A549 (cell line): Measurements from ENCODE around the gene ASIC1. TPM values are rescaled to one million over a fixed set of nuclear protein-coding genes. Genes with fewer than 3 reads are reported as not detected.
A peak's percentile ranks its signal among the peaks of the same experiment; 100 is the strongest.

Source experiments
- ATAC-seq, 2 experiments: fragments of 200-7000 bp in 1 of 2; fragments of >200 bp in 1 of 2; cut with Nextera tagmentation in 1 of 2; cut with Tn5 transposase in 1 of 2; 3 replicates each; pipeline versions ENCODE4 v1.8.0 to v1.9.1; 2018 to 2020; ENCODE audit warnings: mild to moderate bottlenecking in 1 of 2, moderate library complexity in 1 of 2
- CTCF ChIA-PET: fragments of 300-600 bp; sonication (Branson Sonifier 250); formaldehyde crosslinking; extraction: SDS; loops from one replicate; lab custom pipeline; 2021; ENCODE audit warnings: antibody characterized with exemption, inconsistent platforms; lab: Yijun Ruan, JAX
- POLR2A ChIA-PET: fragments of 350-600 bp; formaldehyde crosslinking; extraction: SDS; loops from one replicate; lab custom pipeline; 2021; ENCODE audit warnings: antibody characterized with exemption, inconsistent platforms; lab: Yijun Ruan, JAX
- DNase-seq, 2 experiments: peaks; one replicate each; pipeline versions ENCODE4 v3.0.0 to v3.0.0-alpha.2; 2011 to 2016; ENCODE audit warnings: low read depth in 1 of 2, low spot score in 1 of 2
- FAIRE-seq: peaks from 2 replicates; lab custom pipeline; 2011; peaks lifted over from hg19 to GRCh38; lab: Jason Lieb, UNC
- H3K27ac ChIP-seq, 2 experiments: fragments of >200 bp; sonication (Bioruptor Twin); formaldehyde crosslinking; 3 replicates each; pipeline ENCODE4 v1.5.1; 2016 to 2017
- H3K4me1 ChIP-seq: fragments of >200 bp; sonication (Bioruptor Twin); formaldehyde crosslinking; 3 replicates; pipeline ENCODE4 v1.6.1; 2016
- H3K4me2 ChIP-seq: fragments of >200 bp; sonication (Bioruptor Twin); formaldehyde crosslinking; 3 replicates; pipeline ENCODE4 v1.6.1; 2016
- H3K4me3 ChIP-seq: fragments of >200 bp; sonication (Bioruptor Twin); formaldehyde crosslinking; 3 replicates; pipeline ENCODE4 v1.5.1; 2016
- H3K9me3 ChIP-seq: fragments of >200 bp; sonication (Bioruptor Twin); formaldehyde crosslinking; 3 replicates; pipeline ENCODE4 v1.6.1; 2016
- CBX2 ChIP-seq: fragments of 200-600 bp; sonication (generic); IDR thresholded peaks from 2 replicates; pipeline ENCODE4 v1.6.1; 2016; ENCODE audit warnings: low read depth, mild to moderate bottlenecking, borderline replicate concordance
- ELK1 ChIP-seq: fragments of 150-350 bp; IDR thresholded peaks from 2 replicates; pipeline ENCODE4 v1.6.1; 2014; ENCODE audit warnings: low read depth, mild to moderate bottlenecking, low read length
- ESRRA ChIP-seq: fragments of 150-350 bp; IDR thresholded peaks from 2 replicates; pipeline ENCODE4 v1.6.1; 2014; ENCODE audit warnings: mild to moderate bottlenecking, low read length, borderline replicate concordance
- FOSB ChIP-seq: fragments of 250-450 bp; sonication (Bioruptor Pico); IDR thresholded peaks from 2 replicates; pipeline ENCODE4 v1.5.0; 2020; ENCODE audit warnings: mild to moderate bottlenecking, moderate library complexity
- FOXS1 ChIP-seq: fragments of 250-450 bp; sonication (Bioruptor Pico); IDR thresholded peaks from 2 replicates; pipeline ENCODE4 v1.5.0; 2020; ENCODE audit warnings: mild to moderate bottlenecking, moderate library complexity
- HEYL ChIP-seq: fragments of 250-450 bp; sonication (Bioruptor Pico); IDR thresholded peaks from 2 replicates; pipeline ENCODE4 v1.8.0; 2021; ENCODE audit warnings: mild to moderate bottlenecking, moderate library complexity
- JUN ChIP-seq, 2 experiments: fragments of >200 bp; sonication (Bioruptor Twin); formaldehyde crosslinking; IDR thresholded peaks; 2 replicates in 1 of 2; 3 replicates in 1 of 2; pipeline ENCODE4 v1.6.1; 2016 to 2017
- KDM5A ChIP-seq: fragments of 200-600 bp; sonication (generic); IDR thresholded peaks from 2 replicates; pipeline ENCODE4 v1.6.1; 2016; ENCODE audit warnings: antibody characterized with exemption, mild to moderate bottlenecking
- MAFK ChIP-seq: fragments of 450-650 bp; IDR thresholded peaks from 2 replicates; pipeline ENCODE4 v1.6.1; 2014; ENCODE audit not compliant: partially characterized antibody
- MAX ChIP-seq: IDR thresholded peaks from 2 replicates; pipeline ENCODE4 v1.6.1; 2012
- MAZ ChIP-seq: fragments of 150-350 bp; IDR thresholded peaks from 2 replicates; pipeline ENCODE4 v1.6.1; 2014; ENCODE audit warnings: antibody characterized with exemption, low read depth, low read length, borderline replicate concordance
- PBX3 ChIP-seq: IDR thresholded peaks from 2 replicates; pipeline ENCODE4 v1.6.1; 2012
- PHF8 ChIP-seq: fragments of 200-600 bp; sonication (generic); IDR thresholded peaks from 2 replicates; pipeline ENCODE4 v1.6.1; 2016; ENCODE audit warnings: low read depth, mild to moderate bottlenecking, antibody characterized with exemption, moderate library complexity, borderline replicate concordance
- RFX5 ChIP-seq: fragments of 450-650 bp; IDR thresholded peaks from 2 replicates; pipeline ENCODE4 v1.7.1; 2014; ENCODE audit warnings: antibody characterized with exemption, mild to moderate bottlenecking, moderate library complexity
- SMC3 ChIP-seq: fragments of >200 bp; sonication (Bioruptor Twin); formaldehyde crosslinking; IDR thresholded peaks from 3 replicates; pipeline ENCODE4 v1.6.1; 2018; ENCODE audit warnings: inconsistent platforms
- SREBF2 ChIP-seq: fragments of 450-650 bp; IDR thresholded peaks from 2 replicates; pipeline ENCODE4 v1.6.1; 2014; ENCODE audit warnings: mild to moderate bottlenecking, moderate library complexity
- ZC3H11A ChIP-seq: fragments of 450-650 bp; IDR thresholded peaks from 2 replicates; pipeline ENCODE4 v1.6.1; 2014; ENCODE audit warnings: antibody characterized with exemption, mild to moderate bottlenecking
- ZFP36 ChIP-seq: fragments of 450-650 bp; IDR thresholded peaks from 2 replicates; pipeline ENCODE4 v1.6.1; 2014; ENCODE audit warnings: borderline replicate concordance; ENCODE audit not compliant: partially characterized antibody
- WGBS: methylation state at CpG from one replicate; pipeline ENCODE4 v1.1.6; 2017; ENCODE audit errors: missing lambda C conversion rate; 5-methylcytosine and 5-hydroxymethylcytosine counted together
- polyA plus RNA-seq, 4 experiments: library from polyadenylated mRNA; depleted of rRNA in 3 of 4; stranded (reverse); fragments of >200 nt; fragmentation: RNase III in 1 of 4; extraction: RNeasy Plus Mini Kit Qiagen cat#74134 plus additional on column Dnase treatment in 1 of 4; gene quantifications; 2 replicates in 3 of 4; 3 replicates in 1 of 4; pipeline ENCODE4 v1.2.3, GENCODE V29; 2011 to 2017
- TF ChIP-seq, protein P1 (sequence below): fragments of >200 bp; sonication (Bioruptor Twin); formaldehyde crosslinking; IDR thresholded peaks from 3 replicates; pipeline ENCODE4 v1.5.1; 2016

ASIC1 gene
- polyA plus RNA-seq, 2 of the 4 experiments (the other 2 are of a cell fraction) = 6.0 to 6.7 TPM

DNA sequence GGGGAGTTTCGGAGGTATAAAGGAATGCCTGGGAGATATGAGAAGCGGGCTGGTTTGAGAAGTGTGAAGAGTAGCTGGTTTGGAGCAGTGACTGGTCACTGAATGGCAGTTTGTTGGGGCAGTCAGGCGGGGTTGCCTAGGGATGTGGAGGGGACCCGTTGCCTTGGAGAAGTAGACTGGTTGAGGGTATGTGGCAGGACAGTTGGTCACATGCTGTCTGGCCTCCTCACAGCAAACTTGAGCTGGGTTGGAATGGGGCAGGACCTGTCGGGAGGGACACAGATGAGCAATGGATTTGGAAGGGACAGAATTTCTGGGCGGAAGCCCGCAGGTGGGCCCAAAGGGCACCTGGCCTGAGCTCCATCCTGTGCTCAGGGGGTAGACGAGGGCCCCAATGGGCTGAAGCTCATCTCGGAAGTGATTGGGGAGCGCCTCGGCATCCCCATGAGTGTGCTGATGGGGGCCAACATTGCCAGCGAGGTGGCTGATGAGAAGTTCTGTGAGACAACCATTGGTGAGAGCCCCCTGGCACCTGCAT, 48.6 kb downstream of the ASIC1 start:
- no peak overlapping the region for H3K4me2 ChIP-seq
- H3K27ac ChIP-seq = no peak overlapping the region
- FAIRE-seq (no peak), DNase-seq (no peak), ATAC-seq (no peak)
- WGBS = 82% methylated on average over 12 of the region's 12 CpGs
- H3K9me3 ChIP-seq = no peaks in the 10 kb centered on the region
- ChIA-PET CTCF (interaction anchor here (1.3 to 17.7 kb wide), 6 partner anchors 10 to 209 kb away, joined by 3 to 309 read pairs (median 6); partner anchors contain the start of gene SMARCD1), POLR2A (interaction anchor here (0.9 kb wide), 1 partner anchor 21 kb away, joined by 3 read pairs; no protein-coding TSS in a partner anchor)
- H3K4me1 ChIP-seq = peaks cover 19% of the 10 kb centered on the region
- no peak overlapping the region for H3K4me3 ChIP-seq
- TF ChIP-seq CBX2 (no peak), ZC3H11A (no peak), MAX (no peak), HEYL (no peak), RFX5 (no peak)
- TF ChIP-seq, protein P1, sequence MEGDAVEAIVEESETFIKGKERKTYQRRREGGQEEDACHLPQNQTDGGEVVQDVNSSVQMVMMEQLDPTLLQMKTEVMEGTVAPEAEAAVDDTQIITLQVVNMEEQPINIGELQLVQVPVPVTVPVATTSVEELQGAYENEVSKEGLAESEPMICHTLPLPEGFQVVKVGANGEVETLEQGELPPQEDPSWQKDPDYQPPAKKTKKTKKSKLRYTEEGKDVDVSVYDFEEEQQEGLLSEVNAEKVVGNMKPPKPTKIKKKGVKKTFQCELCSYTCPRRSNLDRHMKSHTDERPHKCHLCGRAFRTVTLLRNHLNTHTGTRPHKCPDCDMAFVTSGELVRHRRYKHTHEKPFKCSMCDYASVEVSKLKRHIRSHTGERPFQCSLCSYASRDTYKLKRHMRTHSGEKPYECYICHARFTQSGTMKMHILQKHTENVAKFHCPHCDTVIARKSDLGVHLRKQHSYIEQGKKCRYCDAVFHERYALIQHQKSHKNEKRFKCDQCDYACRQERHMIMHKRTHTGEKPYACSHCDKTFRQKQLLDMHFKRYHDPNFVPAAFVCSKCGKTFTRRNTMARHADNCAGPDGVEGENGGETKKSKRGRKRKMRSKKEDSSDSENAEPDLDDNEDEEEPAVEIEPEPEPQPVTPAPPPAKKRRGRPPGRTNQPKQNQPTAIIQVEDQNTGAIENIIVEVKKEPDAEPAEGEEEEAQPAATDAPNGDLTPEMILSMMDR = no peak

DNA sequence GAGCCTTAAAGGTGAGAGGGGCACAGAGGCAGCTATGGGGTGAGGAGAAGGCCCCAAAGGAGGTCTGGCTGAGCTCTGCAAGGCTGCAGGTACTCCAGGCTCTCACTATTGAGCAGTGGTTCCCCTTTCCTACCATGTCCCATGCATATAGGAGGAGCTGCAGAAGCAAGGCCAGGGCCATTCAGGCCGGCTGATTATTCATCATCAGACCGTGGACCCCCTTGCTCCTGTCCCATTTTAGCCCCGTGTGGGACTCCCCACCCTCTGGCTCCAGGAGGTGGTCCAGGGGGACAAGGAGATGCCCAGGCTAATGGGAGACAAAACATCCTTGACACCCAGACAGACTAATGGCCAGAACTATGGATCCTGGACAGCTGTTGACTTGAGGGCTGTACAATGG, 49.5 kb downstream of the ASIC1 start:
- no peak for TF ChIP-seq RFX5
- TF ChIP-seq KDM5A = no peak
- TF ChIP-seq PBX3 = no peak
- TF ChIP-seq ZC3H11A = no peak
- no peak for TF ChIP-seq JUN (IDR thresholded peaks at IDR 0.05)
- TF ChIP-seq SMC3 = no peak
- no peak for TF ChIP-seq SREBF2
- no peak for TF ChIP-seq HEYL
- no peak for TF ChIP-seq MAZ
- no peak for TF ChIP-seq FOSB
- peaks cover 24% of the 10 kb centered on the region for H3K4me1 ChIP-seq
- H3K9me3 ChIP-seq = no peaks in the 10 kb centered on the region
- FAIRE-seq (no peak), ATAC-seq (no peak), DNase-seq (no peak)
- no peak overlapping the region for H3K4me2 ChIP-seq
- 18% methylated on average over 3 of the region's 3 CpGs for WGBS
- POLR2A ChIA-PET = no interaction called here
- no peak overlapping the region for H3K4me3 ChIP-seq
- CTCF ChIA-PET = interaction anchor here (1.9 to 17.7 kb wide), 4 partner anchors 22 to 69 kb away, joined by 4 to 309 read pairs (median 6); partner anchors contain the start of gene SMARCD1
- H3K27ac ChIP-seq = no peak overlapping the region

- peaks cover 24% of the 10 kb centered on the region for H3K4me1 ChIP-seq
- FAIRE-seq (no peak), ATAC-seq (no peak), DNase-seq (no peak)
- no peaks in the 10 kb centered on the region for H3K9me3 ChIP-seq
- no peak overlapping the region for H3K4me2 ChIP-seq
- 83% methylated on average over 17 of the region's 17 CpGs for WGBS
- ChIA-PET POLR2A (interaction anchor here (0.6 kb wide), 1 partner anchor 66 kb away, joined by 3 read pairs; no protein-coding TSS in a partner anchor), CTCF (interaction anchor here (0.8 to 17.7 kb wide), 10 partner anchors 9 to 299 kb away, joined by 3 to 309 read pairs (median 6); partner anchors contain the start of genes GPD1 and SMARCD1)
- no peak for TF ChIP-seq PBX3
- TF ChIP-seq MAZ = no peak
- no peak for TF ChIP-seq MAX
- no peak for TF ChIP-seq PHF8
- no peak for TF ChIP-seq ZFP36
- TF ChIP-seq ELK1 = no peak
- no peak for TF ChIP-seq ESRRA
- TF ChIP-seq MAFK = peak; percentile 69
- TF ChIP-seq FOXS1 (CRISPR knock-in tag) = no peak
- no peak overlapping the region for H3K27ac ChIP-seq
- no peak overlapping the region for H3K4me3 ChIP-seq
Measured at GRCh38 chr12:50107416-50108268, 50.2 kb downstream of the ASIC1 start.
